Skeletal muscle tissue (tissue), 4 donors: Measurements from ENCODE around the gene ZCCHC24. TPM values are rescaled to one million over a fixed set of nuclear protein-coding genes. Genes with fewer than 3 reads are reported as not detected.

Experiments used
- H3K27ac ChIP-seq: one replicate; pipeline ENCODE4 v1.7.0; 2013; ENCODE audit warnings: mild to moderate bottlenecking, low read depth, low read length, inconsistent platforms
- H3K27me3 ChIP-seq, 3 donors: one replicate each; pipeline ENCODE4 v1.7.0; 2013; ENCODE audit warnings: low read length in 3 of 3; ENCODE audit not compliant: control insufficient read depth in 3 of 3, insufficient read depth in 3 of 3
- H3K36me3 ChIP-seq, 3 donors: one replicate each; pipeline ENCODE4 v1.7.0; 2013; ENCODE audit warnings: low read length in 3 of 3; ENCODE audit not compliant: control insufficient read depth in 3 of 3, insufficient read depth in 3 of 3
- H3K4me1 ChIP-seq, 3 donors: one replicate each; pipeline ENCODE4 v1.7.0; 2013; ENCODE audit warnings: low read length in 3 of 3, mild to moderate bottlenecking in 3 of 3; ENCODE audit not compliant: control insufficient read depth in 3 of 3, insufficient read depth in 3 of 3
- H3K4me3 ChIP-seq, 3 donors: one replicate each; pipeline ENCODE4 v1.7.0; 2013; ENCODE audit warnings: low read length in 3 of 3
- H3K9ac ChIP-seq, 3 donors: one replicate each; pipeline ENCODE4 v1.7.0; 2013; ENCODE audit warnings: low read length in 3 of 3, mild to moderate bottlenecking in 3 of 3, moderate library complexity in 2 of 3, low read depth in 1 of 3
- H3K9me3 ChIP-seq, 3 donors: one replicate each; pipeline ENCODE4 v1.7.0; 2013; ENCODE audit warnings: low read length in 3 of 3; ENCODE audit not compliant: control insufficient read depth in 3 of 3
- total RNA-seq: library from RNA; depleted of rRNA; stranded (reverse); fragments of >200 nt; gene quantifications from one replicate; pipeline ENCODE4 v1.2.3, GENCODE V29; 2014
- donor health status: Osteomylitis.

ZCCHC24 gene
- total RNA-seq, 1 donor from 2014 or later = 20.9 TPM

DNA sequence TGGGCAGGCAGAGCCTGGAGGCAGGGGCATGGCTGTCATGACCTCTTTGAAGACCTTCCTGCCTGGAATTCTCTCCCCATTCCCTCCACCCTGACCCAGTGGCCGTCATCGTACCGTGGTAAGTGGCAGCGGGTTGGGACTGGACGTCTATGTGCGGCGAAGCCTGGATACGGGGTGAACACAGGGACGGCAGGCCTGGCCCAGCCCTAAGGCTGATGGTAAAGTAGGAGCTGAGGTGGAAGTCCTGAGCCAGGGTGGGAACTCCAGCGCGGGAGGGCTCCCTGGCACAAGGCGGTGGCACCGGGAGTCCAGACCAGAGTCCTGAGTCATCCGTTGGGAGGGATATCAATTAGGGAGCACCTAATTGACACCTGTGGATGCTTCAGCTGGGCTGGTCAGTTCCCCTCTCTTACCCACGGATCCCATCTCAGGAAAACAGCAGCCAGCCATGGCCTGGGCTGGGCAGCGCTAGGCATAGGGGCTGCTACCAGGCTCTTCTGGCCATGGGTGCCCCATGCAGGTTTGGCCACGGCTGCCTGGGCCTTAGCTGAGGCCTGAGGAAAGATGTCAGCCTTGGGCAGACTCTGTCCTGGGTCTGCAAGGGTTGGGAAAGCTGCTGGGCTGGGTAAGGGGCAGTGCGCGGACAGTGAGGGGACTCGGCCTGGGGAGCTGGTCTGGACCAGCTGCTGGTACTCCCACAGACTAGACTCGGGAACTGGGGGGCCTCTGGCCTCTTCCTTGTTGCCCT is 94.8 kb downstream of the ZCCHC24 start:
- no peak overlapping the region for H3K9ac ChIP-seq
- no peak overlapping the region for H3K4me3 ChIP-seq
- H3K27me3 ChIP-seq = no peaks in the 10 kb centered on the region
- H3K27ac ChIP-seq = no peak overlapping the region
- H3K9me3 ChIP-seq = no peaks in the 10 kb centered on the region
- H3K4me1 ChIP-seq = peaks cover 12 to 36% (median 25%) of the 10 kb centered on the region in 3 donors
- peaks cover 53 to 61% (median 55%) of the 10 kb centered on the region in 3 donors for H3K36me3 ChIP-seq

GRCh38 chr10:79349766-79350406 is 95.5 kb downstream of the ZCCHC24 start:
- H3K27me3 ChIP-seq = no peaks in the 10 kb centered on the region
- no peak overlapping the region for H3K27ac ChIP-seq
- no peak overlapping the region for H3K4me3 ChIP-seq
- no peaks in the 10 kb centered on the region for H3K9me3 ChIP-seq
- peaks cover 12 to 36% (median 25%) of the 10 kb centered on the region in 3 donors for H3K4me1 ChIP-seq
- H3K9ac ChIP-seq = no peak overlapping the region
- H3K36me3 ChIP-seq = peaks cover 50 to 55% (median 53%) of the 10 kb centered on the region in 3 donors

DNA sequence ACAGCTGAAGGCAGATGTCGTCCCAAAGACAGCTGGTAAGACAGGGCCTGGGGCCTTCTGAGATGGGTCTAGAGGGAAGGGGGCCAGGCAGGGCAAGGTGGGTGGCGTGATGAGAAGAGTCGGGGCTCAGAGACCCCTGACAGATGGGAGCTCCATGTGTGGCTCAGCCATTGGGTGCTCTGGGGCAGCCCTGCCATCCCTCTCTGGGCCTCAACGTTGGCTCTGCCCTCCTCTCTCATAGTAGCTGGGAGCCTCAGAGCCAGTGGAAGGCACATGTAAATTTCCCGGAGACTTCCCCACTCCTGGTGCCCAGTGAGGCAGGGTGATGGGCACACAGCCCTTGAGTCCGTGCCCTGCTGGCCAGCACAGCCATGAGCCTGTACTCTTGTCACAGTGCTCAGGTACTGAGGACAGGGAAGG is 96.3 kb downstream of the ZCCHC24 start:
- Histone ChIP-seq H3K9ac (peak overlapping the region in 2 of 3 donors; percentile 30 to 95), H3K27me3 (no peaks in the 10 kb centered on the region), H3K27ac (peak overlapping the region; percentile 90), H3K36me3 (peaks cover 43 to 48% (median 46%) of the 10 kb centered on the region in 3 donors), H3K4me3 (no peak overlapping the region), H3K4me1 (peaks cover 12 to 36% (median 21%) of the 10 kb centered on the region in 3 donors), H3K9me3 (no peaks in the 10 kb centered on the region)

- Histone ChIP-seq H3K27ac (peak overlapping the region; percentile 90), H3K36me3 (peaks cover 38 to 44% (median 41%) of the 10 kb centered on the region in 3 donors), H3K4me1 (peaks cover 12 to 31% (median 21%) of the 10 kb centered on the region in 3 donors)
Measured at GRCh38 chr10:79348640-79348988, 96.8 kb downstream of the ZCCHC24 start.

GRCh38 chr10:79347894-79348639 is 97.4 kb downstream of the ZCCHC24 start:
- peak overlapping the region; percentile 87 to 95 (median 93) for H3K9ac ChIP-seq
- H3K27me3 ChIP-seq = no peaks in the 10 kb centered on the region
- no peaks in the 10 kb centered on the region for H3K9me3 ChIP-seq
- peak overlapping the region; percentile 79 to 87 (median 86) for H3K4me3 ChIP-seq
- H3K27ac ChIP-seq = peak overlapping the region; percentile 90
- H3K4me1 ChIP-seq = peaks cover 14 to 33% (median 26%) of the 10 kb centered on the region in 3 donors
- H3K36me3 ChIP-seq = peaks cover 36 to 38% (median 36%) of the 10 kb centered on the region in 3 donors

More at GRCh38 chr10:79348640-79348988, 96.8 kb downstream of the ZCCHC24 start:
- Histone ChIP-seq H3K9me3 (no peaks in the 10 kb centered on the region), H3K27me3 (no peaks in the 10 kb centered on the region), H3K4me3 (peak overlapping the region; percentile 79 to 87 (median 86)), H3K9ac (peak overlapping the region; percentile 87 to 95 (median 93))

- no peaks in the 10 kb centered on the region for H3K27me3 ChIP-seq
- H3K9ac ChIP-seq = peak within 1 kb of the TSS; percentile 87 to 95 (median 93)
- peak within 1 kb of the TSS; percentile 79 to 87 (median 86) for H3K4me3 ChIP-seq
- H3K27ac ChIP-seq = peak within 1 kb of the TSS; percentile 90
- H3K9me3 ChIP-seq = no peaks in the 10 kb centered on the region
- H3K36me3 ChIP-seq = peaks cover 29 to 34% (median 31%) of the 10 kb centered on the region in 3 donors
- peaks cover 16 to 35% (median 31%) of the 10 kb centered on the region in 3 donors for H3K4me1 ChIP-seq
Measured at GRCh38 chr10:79347226-79347893, 98.1 kb downstream of the ZCCHC24 start, which contains the start of gene PPIF. Gene PPIF, plus strand, starts transcription at chr10:79347469. Its CDS starts 80 bp downstream, at chr10:79347549.

- peak overlapping the region in 2 of 3 donors; percentile 45 to 60 for H3K9ac ChIP-seq
Measured at GRCh38 chr10:79346388-79347225, 98.8 kb downstream of the ZCCHC24 start.

GRCh38 chr10:79346012-79346340 is 99.4 kb downstream of the ZCCHC24 start:
- Histone ChIP-seq H3K27ac (no peak overlapping the region), H3K36me3 (peaks cover 19 to 23% (median 20%) of the 10 kb centered on the region in 3 donors), H3K9ac (peak overlapping the region in 1 of 3 donors; percentile 14), H3K27me3 (no peaks in the 10 kb centered on the region), H3K9me3 (no peaks in the 10 kb centered on the region), H3K4me3 (no peak overlapping the region), H3K4me1 (peaks cover 16 to 36% (median 35%) of the 10 kb centered on the region in 3 donors)

More at GRCh38 chr10:79346388-79347225, 98.8 kb downstream of the ZCCHC24 start:
- H3K4me3 ChIP-seq = peak overlapping the region in 1 of 3 donors; percentile 13
- H3K27me3 ChIP-seq = no peaks in the 10 kb centered on the region
- peaks cover 23 to 27% (median 24%) of the 10 kb centered on the region in 3 donors for H3K36me3 ChIP-seq
- H3K9me3 ChIP-seq = no peaks in the 10 kb centered on the region
- peak overlapping the region; percentile 90 for H3K27ac ChIP-seq
- peaks cover 16 to 35% (median 35%) of the 10 kb centered on the region in 3 donors for H3K4me1 ChIP-seq
